NCI-H446 treated with DMSO at 0.1 percent for 48 hours (cell line): ENCODE data around the gene ST6GALNAC3.
"Not testable (repeated sequence)": the region's sequence is repeated elsewhere in the genome, so short reads cannot be mapped to it uniquely, and the experiment has no call there.

Experiments used
- DNase-seq: peaks from one replicate; lab custom pipeline; 2025; lab: John Stamatoyannopoulos, UW

Gene ST6GALNAC3

DNA sequence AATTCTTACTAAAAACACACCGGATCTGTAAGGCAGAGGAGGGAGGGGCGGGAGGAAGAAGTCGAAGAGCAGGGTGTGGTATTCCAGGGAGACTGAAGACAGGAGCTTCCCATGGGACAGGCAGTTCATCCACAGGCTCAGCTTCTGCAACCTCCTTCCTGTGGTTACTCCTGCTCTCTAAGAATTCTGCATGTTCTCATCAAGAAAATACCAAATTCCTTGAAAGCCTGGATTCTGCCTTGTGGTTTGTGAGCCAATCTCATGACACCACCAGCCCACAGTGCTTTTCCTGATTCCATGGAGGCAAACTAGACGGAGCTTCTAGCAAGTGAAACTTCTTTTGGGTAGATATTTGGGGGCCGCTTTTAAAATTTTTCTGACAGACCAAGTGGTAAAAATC, 1.1 kb upstream of the ST6GALNAC3 start:
- DNase-seq: no peak

DNA sequence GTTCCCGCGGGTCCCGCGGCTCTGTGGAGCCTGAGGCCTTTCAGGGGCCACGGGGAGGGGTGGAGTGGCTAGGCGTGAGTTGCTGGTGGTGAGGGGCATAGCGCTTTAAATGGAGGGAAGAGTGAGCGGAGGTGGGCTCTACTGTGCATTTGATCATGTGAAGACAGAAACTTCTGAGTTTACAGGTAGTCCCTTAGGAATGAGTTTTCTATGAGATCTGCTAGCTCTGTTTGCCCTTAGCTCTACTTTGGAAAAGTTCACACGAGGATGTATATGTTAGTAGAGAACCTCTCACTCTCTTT, 593 bp downstream of the ST6GALNAC3 start:
- no peak for DNase-seq

DNA sequence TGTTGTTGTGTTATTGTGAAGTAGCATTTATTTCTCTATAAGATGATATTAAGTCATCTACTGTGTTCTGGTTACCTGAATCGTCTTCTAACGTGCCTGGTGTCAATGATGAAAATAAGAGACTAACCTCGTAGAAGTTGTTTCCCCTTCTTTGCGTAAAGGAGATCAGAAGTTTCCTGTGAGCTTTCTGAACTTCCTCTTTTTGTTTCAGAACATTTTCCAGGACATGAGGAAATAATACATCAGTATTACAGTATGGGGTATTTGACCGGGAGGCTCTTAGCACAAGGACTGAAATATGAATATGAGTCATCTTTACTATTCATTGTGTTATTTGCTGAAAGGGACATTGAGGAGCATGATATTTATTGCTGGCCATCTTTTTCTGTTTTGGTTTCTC, 1.3 kb downstream of the ST6GALNAC3 start:
- no peak for DNase-seq

DNA sequence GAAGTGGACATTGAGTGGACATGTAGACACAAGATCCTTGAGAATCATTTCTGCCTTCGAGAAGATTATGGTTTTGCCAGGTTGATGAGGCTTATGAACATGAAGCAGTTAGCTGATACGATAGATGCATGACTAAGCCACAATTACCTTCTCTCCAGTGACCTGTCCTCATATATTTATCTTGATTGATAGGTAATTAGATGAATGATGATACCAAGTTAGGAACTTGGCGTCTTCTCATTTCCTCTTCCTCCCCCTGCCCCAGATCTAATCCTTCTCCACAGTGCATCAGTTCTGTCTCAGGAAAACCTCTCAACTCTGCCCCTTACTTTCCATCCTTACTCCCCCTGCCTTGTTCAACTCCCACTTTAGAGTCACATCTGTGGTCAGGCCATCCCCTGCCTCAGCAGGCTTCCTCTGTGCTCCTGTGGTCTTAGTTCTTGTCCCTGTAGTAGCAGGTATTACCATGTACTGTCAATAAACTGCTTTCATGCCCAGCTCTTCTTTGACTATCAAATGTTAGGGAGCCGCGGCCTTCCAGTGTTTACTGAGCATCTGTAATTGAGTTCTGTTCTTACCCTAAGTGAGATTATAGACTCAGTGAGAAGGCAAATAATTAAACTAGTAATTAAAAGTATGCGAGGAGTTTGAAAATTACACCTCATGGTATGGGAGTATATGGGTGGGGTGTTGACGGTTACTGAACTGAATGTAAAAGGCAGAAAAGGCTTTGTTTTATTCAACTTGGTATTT, 5.1 kb downstream of the ST6GALNAC3 start:
- no peak for DNase-seq

DNA sequence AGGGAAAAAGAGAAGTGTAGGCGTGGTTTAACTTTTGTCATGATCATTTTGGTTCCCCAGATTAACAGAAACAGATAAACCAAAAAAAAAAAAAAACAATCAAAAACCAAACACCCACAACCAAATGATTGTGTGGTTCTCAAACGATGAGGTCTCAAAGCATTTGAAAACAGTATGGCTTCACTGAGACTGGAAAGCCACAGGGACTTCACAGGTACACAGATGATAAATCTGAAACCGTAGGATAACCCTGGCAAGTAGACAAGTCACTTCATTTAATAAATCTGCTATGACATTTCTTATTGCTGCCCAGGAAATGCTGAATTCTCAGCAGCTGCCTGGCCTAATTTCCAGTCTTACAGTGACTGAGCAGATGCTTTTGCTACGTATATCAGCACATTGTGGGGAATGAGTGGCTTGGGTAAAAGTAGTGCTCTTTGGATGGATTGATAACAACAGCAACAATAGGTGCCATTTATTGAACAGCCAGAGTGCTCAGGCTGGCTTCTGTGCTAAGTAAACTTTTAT, 6.1 kb downstream of the ST6GALNAC3 start:
- no peak for DNase-seq

DNA sequence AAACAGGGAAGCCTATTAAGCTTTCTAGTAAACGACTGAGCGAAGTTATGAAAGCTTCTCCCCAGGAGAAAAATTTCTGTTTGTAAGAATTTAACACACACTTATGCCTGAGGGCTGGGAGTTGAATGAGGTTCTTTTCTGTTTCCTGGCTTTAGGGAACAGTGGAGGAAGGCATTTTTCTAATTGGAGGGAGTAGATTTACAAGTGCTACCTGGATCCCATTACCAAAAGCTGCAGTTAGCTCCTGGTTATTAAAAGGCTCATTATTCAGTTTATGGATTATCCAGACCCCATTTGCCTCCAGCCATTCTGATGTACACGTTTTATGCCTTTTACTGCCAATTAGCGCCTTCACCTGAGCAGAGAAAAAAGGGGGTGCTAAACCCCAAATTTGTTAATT, 7.5 kb downstream of the ST6GALNAC3 start:
- DNase-seq: no peak

DNA sequence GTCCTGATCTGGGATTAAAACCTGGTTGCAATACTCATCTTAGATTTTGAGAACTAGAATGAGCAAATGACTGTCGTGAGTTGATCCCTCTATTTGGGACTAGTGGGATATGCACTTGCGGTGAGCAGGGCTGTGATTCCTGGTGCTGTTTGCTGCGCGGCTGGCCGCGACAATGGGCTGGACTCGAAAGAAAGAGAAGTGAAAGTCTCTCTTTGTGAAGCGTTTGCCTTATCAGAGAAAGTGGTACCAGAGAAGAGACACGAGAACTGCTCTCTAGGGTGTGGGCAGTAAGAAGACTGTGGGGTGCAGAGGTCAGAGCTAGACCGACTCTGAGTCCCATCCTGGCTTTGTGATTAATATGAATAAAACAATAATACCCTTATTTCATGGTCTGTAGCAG, 8.6 kb downstream of the ST6GALNAC3 start:
- DNase-seq: no peak

DNA sequence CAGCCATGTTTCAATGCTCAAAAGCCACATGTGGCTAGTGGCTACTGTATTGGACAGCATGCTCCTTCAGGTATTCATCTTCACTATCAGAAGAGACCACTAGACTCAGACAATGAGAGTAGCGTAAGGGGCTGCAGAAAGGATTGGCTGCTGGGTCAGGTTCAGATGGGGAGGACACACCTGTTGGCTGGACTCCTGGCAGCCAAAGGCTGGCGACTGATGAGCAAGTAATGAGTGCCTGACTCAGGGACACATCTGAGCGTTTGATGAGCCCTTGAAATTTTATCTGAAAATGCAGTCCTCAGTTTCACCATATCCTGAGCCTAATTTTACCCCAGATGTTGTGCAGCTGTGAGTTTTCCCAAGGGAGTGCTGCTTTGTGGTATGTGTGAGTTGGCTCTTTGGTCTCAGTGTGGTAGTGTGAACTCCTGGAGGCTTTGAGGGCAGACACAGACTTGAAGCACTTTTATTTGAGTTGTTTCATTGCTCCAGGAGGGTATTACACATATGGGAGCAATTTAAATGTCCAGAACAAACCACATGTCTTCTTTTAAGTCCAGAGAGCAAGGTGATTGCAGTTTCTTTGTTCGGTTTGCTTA, 9.6 kb downstream of the ST6GALNAC3 start:
- no peak for DNase-seq

DNA sequence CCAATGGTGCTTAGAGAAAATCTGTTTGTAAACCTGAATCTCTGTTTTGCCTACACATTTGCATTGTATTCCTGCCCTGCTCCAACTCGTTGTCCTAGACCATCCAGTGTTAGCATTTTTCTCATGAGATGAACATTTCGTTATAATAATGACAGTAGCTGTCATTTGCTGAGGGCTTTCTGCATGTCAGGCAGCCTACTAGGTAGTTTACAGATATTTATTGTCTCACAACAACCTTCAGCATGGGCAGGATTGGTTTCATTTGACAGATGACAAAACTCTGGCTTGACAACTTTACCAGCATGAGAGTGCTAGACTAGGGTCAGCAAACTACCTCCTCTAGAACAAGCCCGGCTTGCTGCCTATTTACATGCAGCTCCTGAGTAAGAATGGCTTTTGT, 10.1 kb downstream of the ST6GALNAC3 start:
- no peak for DNase-seq

DNA sequence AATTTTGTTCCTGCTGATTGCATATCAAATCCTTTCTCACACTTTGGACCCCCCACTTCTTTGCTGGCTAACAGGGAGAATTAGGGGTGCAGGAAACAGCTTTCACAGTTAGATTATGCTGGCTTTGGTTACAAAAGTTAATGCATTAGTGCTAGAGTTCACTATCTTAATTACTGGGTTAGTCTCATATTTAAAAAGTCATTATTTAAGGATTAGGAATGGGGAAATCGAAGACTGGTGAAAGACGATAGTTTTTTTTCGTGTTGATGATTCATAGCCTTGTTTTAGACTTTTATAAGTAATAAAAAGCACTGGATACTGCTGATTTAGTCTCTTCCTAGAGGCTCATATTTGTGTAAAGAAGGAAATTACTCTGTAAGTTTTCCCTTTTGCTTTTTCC, 11.6 kb downstream of the ST6GALNAC3 start:
- no peak for DNase-seq

DNA sequence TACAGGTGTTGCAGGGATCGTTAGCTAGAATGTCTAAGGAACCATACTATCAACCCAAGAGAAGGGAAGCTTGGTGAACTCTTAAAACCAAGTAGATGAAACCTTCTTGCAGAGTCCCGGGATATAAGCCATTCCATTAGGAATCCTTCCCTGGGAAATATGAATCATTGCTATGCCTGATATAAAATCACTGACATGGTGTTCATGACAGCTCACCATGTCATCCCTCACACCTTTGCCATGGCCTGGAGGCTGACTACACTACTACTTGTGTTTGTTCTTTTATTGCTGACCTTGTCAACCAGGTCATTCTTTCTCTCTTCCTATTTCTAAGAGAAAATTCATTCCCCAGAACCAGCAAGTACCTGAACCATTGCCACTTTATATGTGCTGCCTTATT, 12.1 kb downstream of the ST6GALNAC3 start:
- no peak for DNase-seq

DNA sequence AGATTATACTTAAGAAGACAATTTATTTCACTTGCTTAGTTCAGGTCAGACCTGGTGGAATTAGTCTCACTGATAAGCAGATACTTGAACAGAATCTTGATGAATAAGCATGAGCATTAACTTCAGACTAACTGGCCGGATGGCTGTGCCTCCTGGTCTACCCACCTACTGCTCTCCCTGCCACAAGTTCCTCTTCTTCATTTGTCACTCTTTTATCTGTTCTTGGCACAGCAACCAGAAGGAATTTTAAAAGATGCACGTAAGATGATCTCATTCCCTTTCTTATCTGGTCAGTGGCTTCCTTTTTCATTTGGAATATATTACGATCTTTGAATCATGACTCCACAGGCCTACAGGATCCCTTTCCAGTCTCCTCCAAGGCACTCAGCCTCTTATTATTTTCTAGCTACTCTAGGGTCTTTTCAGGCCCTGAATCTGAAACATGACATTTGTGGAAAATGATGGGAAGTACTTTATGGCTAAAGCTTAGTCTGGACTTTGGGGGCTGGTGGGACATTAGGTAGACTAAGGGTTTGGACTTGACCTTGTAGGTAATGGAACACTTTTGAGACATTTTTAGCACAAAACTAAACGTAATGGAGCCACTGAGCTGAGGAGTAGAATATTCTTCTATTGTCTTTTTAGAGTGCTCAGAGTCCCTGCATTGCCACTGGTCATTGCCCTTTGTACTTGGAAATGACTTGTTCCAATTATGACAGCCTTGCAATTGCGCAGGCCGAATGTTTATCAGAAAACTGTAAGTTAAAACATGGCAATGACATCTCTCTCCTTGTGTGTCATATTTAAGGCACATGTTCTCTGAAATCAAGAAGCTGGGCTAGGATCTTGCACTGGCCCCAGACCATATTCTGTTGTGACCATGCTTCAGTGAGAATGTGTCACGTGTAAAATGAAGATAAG, 16.0 kb downstream of the ST6GALNAC3 start:
- DNase-seq: no peak

DNA sequence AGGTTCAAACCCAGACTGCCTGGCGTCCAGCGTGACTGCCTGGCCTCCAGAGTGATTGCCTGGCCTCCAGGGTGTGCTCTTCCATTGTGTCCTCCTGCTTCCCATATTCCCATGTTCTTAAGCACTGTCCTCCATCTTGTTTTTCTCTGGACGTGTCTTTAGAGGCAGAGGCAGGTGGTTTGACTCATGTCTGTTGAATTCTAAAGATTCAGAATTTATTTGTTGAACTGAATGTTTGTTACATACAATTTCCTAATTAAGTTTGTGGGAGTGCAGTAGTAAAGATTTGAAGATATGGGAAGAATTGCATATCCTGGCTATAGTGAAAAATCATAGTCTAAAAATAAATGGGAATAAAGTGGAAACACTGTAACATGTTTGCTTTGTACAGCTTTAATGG, 18.3 kb downstream of the ST6GALNAC3 start:
- DNase-seq: no peak

DNA sequence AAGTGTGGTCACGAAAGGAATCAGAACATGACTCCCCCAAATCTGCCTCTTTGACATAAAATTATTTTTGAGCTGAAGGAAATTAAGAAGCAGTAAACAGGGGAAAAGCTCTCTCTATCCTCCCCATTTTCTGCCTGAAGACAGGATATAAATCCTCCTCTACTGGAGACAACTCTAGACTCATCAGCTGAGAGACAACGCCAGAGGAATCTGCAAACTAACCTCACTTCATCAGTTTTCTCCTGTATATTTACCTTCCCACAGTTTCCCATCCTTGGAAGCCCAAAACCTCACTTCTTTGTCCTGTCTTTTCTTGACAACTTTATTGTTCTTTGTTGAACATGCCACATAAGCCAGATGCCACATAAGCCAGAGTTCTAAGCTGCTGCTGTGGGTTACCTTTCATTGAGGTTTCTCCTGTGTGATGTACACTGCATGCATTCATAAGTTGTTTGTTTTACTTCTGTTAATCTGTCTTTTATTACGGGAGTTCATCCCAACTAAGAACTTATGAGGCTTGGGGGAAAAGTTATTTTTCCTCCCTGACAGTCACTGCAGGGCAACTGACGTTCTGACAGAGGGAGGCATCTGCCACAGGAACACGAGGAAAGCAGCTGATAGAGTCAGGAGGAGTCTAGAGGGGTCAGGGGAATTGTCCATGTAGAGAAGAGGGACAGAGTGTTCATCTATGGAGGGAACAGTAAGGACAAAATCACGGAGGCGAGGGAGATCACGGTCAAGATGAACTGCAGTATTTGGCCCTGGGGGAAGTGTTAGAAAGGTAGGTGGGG, 19.2 kb downstream of the ST6GALNAC3 start:
- no peak for DNase-seq

DNA sequence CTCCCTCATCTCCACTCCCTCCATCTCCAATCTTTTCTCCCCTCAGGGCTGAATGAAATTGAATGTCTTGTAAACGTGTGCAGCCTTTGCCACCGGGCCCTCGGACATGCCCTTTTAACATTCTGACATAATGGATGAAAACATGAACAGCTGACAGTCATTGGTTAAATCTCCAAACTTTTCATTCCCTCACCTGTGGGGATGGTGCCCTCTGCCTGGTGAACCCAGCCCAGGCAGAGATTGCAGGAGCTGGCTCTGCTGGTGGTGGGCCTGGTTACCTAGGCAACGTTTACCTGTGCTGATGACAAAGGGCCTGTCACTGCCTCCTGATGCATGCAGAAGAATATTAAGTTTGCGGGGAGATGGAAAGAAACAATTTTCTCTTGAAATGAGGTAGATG, 21.3 kb downstream of the ST6GALNAC3 start:
- DNase-seq: no peak

DNA sequence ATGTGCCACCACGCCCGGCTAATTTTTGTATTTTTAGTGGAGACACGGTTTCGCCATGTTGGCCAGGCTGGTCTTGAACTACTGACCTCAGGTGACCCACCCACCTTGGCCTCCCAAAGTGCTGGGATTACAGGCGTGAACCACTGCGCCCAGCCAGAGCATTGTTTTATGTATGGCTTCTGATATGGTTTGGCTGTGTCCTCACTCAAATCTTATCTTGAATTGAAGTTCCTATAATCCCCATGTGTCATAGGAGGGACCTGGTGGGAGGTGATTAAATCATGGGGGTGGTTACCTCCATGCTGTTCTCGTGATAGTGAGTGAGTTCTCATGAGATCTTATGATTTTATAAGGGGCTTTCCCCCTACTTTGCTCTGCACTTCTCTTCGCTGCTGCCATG, 22.5 kb downstream of the ST6GALNAC3 start:
- DNase-seq: not testable (repeated sequence)

DNA sequence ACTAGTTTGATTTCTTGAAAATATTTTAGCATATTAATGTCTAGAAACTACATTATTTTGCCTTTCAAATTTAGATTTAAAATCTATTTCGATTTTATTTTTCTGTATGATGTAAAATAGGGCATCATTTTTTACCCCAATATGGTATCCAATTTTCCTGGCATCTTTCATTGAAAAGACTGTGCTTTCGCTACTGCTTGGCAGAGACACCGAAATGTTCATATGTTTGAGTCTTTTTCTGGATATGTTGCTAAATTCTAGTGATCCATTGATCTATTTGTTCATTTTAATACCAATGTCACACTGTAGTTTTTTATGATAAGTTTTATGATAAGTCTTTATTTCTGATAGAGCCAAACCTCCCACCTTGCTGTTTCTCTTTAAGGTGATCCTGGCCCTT, 24.3 kb downstream of the ST6GALNAC3 start:
- no peak for DNase-seq

DNA sequence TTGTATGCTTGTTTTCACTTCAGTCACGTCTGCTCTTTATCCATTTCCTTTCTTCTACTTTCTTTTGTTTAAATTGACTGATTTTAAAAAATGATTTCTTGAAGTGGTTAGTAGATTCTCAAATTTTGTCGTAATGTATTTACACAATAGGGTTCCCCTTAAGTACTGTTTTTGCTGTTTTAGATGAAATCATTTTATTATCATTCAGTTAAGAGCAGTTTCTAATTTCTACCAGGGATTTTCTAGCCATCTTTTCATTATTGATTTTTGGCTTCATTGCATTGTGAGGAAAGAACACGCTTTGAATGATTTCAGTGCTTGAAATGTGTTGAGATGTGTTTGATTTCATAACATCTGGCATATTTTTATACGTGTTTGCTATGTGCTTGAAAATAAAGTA, 27.0 kb downstream of the ST6GALNAC3 start:
- no peak for DNase-seq

DNA sequence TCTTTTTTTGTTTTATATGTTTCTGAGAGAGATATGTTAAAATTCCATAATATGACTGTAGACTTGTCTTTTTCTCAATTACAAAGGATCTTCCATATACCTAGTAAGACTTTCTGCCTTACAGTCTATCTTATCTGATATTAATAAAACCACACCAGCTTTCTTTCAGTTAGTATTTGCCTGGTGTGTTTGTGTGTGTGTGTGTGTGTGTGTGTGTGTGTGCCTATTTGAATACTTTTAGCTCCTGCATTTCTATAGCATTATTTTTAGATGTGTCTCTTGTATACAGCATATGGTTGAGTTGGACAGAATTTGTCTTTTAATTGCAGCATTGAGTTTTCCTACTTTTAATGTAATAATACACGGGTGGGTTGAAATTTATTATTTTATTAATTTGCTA, 27.5 kb downstream of the ST6GALNAC3 start:
- no peak for DNase-seq

DNA sequence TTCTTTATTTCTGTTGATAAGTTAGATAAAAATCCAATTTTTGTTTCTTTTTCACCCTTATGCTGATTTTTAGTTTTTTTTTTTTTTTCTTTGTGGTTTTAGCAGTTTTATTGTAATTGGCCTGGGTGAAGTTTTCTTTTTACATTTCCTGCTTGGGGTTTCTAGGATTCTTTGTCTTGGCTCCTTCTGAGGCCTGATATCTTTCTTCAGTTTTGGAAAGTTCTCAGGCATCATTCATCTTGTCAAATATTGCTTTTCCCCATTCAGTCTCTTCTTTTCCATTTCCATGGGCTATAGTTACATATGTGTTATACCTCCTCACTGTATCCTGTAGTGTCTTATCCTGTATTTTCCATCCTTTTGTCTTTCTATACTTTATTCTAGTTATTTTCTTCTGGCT, 28.5 kb downstream of the ST6GALNAC3 start:
- DNase-seq: no peak

DNA sequence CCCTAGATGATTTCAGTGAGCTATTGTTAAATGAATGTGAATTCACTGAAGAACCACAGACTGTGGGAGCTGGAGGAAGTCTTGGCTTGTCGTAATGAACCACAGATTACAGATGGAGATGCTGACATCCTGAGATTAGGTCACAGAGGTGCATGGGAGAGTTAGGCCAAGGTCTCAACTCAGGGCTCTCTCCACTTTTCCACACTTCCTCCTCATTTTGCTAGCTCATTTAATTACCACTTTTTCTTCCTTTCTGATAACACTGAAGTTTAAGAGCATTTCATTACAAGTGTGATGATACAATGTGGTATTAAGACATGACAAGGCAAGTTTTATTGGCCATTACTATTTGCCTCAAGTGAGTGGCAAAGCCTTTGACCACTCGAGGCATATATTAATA, 30.8 kb downstream of the ST6GALNAC3 start:
- DNase-seq: no peak

DNA sequence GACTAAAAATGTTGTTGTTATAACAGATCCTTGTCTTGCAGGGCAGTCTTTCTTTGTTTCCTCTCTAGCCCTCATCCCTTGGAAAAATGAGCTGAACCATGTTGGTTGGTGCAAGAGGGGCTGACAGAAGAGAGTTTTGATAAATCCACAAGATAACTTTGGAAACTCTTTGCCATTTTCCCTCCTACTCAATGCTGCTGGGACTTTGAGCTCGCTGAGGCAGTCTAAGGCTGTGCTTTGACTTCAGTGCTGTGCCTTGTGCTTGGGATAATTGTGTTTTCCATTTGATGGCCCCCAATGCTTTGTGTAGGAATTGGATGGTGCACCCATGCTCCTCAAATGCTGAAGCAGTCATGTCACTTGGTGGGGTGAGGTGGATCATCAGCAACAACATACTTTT, 31.7 kb downstream of the ST6GALNAC3 start:
- DNase-seq: no peak
